GM18861 (cell line): ENCODE measurements around the gene NRG3.

Experiments used
- ATAC-seq: cut with Tn5 transposase; IDR thresholded peaks from one replicate; pipeline ENCODE4 v1.9.1; 2021; ENCODE audit not compliant: unreplicated experiment

The NRG3 gene

DNA sequence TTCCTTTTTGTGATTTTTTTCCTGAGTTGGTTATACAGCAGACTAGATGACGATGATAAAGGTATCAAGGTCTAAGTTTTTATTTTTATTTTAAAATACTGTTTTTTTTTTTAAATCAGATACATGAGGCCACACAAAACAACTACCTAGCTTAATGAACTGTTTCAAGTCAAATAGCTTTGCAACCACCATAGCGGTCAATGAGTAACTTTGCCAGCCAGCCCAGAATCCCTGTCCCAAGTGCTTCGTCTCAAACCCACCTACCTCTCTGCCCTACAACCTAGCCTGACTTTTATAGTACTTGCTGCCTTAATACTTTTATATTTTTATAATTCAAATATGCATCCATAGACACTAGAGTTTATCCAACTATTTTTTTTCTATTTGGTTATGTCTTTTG is 676.5 kb downstream of the NRG3 start:
- ATAC-seq: no peak

DNA sequence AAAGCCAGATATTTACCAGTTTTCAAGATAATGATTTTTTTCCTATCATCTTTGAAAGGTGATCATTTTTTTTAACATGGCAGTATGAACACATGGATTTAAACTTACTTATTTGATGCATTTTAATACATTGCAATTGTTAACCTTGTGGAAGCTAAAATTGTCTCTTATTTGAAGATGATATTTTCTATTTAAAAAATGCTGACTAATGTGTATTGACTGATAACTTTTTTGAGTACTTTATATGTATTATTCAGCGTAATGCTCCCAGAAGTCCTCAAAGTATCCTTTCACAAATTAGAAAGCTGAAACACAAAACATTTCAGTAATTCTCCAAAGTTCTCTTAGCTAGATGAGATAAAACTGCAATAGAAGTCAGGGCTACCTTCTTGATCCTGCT is 677.3 kb downstream of the NRG3 start:
- no peak for ATAC-seq

DNA sequence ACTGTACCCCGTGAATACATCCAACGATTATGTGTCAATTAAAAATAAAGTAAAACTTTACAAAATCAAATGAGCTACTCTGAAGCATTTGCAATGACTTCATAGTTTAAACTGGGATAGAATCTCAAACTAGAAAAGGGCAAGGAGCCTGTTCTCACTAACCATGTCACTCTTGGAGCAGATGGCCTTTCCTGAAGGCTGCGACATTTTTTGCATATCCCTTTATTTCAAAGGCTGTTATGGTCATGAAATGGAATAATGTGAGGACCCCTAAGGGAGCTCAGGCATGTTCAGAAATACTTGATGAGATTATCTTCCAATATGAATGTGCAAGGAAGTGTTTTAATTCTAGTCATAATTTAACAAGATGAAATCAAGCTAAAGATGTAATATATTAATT is 679.4 kb downstream of the NRG3 start:
- ATAC-seq: no peak

DNA sequence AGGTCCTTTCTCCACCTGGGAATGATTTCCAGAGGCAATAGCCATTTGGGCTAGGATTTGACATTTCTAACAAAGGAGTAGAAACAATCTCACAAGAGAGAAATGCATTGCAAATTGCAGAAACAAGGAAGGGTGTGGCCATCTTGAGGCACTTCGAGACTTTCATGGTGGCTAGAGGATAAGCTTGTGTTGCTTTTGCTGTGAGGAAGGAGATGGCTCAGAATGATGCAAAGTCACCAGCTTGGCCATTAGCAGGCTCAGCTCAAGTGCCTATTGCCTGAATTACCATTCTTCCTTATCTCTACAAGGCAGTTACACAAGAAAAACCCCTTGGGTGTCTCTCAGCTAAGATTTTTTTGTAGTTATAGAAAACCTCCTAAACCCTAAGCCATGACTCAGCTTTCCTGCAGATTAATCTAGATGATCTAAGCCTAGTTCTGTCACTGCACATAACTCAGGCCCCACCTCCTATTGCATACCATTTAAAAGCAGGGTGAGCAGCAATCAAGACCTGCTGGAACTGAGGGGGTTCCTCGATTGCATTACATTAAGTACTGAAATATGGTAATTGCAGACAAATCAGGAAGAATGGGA is 683.1 kb downstream of the NRG3 start:
- ATAC-seq: no peak

DNA sequence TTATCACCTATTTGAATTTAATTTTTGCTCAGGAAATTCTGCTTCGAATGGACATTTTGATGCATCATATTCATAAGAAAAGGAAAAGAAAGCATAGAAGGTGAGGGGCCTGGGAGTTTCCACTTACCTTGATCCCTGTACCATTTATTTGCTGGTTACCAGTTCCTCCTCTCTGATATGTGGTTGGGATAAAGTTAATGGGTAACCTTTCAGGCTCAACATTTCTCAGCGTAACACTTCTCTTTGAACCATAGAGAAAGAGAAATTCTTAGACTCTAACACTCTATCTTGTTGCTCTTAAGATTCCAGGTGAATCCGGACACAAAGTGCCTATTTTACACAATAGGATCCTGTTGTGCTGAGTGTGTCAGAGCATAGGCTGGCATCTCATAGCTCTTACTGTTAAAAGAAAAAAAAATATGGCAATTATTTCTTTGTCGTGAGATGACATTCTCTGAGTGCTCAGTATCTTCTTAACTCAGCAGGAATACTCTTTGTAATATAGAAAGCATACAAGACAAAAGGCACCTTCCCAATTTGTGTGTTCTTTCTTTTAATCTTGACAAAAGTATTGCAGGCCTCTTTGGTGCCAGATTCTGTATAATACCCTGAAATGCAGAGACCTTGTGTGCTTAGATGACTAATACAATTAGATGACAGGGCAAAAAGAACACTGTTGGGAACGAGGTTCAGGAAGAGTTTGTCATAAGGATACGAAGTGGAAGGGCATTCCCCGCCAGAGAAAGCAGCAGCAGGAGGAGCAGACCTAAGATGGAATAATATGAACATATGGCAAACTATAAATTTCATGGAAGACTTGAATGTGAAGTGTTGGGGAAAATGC is 689.6 kb downstream of the NRG3 start:
- no peak for ATAC-seq

DNA sequence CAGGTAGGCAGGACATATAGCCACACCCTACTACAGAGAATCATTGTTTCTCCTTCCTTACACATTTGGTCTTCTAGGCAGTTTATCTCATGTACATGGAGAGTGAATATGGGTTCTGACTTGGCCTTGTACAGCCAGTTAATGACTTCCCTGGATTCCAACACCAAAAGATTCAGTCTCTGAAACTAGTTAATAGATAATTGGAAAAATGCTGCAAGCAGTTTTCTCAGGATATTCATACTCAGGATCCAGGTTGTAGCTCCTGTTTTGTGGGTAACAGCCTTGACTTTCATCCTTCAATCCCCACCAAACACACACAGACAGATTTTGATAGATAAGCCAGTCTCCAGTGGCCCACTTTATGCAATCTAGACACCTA is 690.2 kb downstream of the NRG3 start:
- ATAC-seq: no peak

DNA sequence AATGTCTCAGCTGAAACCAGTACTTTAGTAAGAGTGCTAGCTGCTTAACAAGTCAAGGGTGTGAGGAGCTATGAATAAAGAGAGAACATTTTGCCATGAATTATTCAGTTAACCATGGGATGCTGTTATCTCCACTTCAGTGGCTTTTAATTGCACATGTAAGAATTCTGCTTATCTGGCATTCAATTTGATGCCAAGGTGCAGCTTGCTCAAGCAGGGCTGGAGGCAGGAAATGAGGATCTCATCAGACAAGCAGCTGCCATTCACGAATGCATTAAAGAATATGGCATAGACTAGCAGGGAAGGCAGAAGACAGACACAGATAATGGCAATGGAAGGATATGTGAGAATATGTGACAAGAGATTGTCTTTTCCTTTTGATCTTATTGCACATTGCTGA is 697.8 kb downstream of the NRG3 start:
- no peak for ATAC-seq

DNA sequence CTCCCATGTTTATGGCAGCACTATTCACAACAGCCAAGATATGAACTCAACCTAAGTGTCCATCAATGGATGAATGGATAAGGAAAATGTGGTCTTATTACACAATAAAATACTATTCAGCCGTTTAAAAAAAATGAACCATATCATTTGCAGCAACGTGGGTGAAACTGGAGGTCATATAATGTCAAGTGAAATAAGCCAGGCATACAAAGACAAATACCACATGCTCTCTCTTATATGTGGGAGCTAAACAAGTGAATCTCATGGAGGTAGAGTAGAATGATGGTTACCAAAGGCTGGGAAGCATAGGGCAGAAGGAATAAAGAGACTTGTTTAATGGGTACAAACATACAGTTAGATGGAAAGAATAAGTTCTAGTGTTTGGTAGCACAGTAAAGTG is 699.1 kb downstream of the NRG3 start:
- no peak for ATAC-seq

DNA sequence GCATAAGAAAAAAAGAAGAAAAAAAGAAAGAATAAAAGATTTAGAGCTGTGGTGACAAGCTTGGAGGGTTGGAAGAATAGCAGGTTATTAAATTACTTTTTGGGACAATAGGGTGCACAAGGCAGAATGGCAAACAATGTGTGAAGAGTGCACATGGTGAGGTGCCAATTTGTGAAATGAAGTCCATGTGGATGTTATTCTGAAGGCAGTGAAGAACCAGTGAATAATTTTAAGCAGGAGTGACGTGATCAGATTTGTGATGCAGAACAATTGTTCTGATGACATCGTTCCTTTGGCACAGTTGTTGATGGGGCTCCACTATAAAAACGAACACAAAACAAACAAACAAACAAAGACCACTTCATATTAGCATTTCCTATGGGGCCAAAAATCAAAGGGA is 700.3 kb downstream of the NRG3 start:
- no peak for ATAC-seq

DNA sequence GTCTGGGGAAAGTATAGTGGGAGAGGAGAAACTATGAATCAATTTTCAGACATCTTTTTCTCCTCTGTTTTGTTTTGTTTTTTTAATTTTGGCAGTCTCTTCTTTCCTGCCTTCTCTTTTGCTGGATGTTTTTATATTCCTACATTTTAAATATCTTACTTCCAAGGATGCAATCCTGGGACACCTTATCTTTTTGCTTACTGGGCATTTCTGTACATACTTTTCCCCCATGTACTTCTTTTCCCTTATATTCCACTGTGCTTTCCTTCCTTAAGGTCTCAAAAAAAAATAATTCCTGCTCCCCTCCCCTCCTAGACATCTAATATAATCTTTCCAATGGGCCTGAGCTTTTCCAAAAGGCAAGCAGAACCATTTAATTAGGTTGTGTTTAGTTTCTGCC is 701.1 kb downstream of the NRG3 start:
- ATAC-seq: no peak

DNA sequence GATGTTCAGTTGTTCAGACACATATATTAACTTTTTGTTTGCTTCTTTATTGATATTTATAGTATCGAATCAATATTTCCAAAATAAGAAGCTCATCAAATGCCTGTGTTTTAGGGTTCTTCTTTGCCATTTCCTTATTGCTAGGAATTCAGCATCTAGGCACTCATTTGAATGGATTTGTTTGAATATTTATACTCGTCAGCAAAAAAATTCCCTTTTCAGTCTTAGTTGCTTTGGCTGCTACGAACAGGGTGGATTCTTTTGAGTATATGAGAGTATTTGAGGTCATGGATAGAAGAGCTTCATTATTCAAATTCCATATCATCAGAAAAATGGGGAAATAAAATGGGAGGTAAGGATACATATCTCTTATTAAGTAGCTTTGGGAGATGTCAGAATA is 706.9 kb downstream of the NRG3 start:
- ATAC-seq: no peak

DNA sequence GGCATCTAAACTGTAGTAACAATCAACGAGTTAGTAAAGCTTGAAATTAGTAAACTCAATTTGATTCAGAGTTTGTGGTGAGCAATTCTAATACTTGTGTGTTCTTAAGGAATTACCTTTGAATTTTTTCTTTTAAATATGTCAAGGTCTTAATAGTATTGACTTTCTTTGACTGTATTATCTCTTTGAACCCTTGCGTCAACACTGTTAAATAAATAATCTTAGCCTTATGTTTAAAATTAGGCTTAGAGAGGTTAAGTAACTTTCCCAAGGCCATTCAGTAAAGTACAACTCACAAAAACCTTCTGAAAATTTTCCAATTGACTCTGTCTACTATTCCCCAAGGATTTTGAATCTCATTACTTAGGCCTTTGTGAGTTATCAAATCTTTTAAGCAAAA is 716.4 kb downstream of the NRG3 start:
- ATAC-seq: no peak

DNA sequence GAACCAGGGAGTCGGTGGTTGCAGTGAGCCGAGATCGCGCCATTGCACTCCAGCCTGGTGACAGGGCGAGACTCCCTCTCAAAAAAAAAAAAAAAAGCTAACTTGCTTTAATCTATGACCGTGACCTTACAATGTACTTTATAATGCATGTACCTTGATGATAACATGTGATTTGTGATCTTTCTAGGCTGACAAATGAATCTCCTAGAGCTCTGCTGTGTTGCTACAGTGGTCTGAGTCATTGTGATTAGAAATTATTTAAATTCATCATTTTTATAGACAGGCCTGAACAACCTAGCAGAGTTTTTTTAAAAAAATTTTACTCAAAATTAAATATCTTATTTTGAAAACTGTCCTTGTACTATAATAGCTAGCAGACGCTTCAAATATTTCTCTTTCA is 722.8 kb downstream of the NRG3 start:
- no peak for ATAC-seq

DNA sequence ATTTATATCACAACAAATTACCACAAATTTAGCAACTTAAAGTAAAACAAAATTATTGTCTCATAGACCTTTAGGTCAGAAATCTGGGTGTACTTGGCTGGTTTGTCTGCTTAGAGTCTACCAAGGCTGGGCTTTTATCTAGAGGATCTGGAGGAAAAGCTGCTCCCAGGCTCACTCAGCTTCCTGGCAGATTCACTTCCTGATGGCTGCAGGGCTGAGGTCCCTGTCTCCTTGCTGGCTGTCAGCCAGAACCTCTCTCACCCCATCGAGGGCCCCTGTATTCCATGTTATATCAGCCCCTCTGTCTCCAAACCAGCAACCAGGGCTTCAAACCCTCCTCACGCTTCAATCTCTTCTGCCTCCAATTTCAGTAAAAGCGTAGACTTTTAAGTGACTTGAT is 734.9 kb downstream of the NRG3 start:
- ATAC-seq: no peak

DNA sequence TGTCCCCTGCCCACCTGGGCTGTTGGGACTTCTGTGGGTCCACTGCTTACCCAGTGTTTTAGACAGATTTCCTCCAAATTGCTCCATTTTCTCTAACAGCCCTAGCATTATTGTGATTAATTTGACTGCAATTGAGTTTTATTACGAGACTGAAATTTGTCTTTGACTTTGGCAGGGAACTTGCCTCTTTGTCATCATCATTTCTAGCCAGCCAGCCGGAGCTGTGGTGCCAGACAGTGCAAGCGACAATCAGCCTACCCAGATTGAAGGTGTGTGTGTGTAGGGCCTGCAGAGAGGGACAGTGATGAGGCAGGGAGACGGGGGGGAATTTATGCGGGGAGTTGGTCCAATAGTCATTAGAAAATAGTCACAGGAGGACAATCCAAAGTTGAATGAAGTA is 743.0 kb downstream of the NRG3 start:
- ATAC-seq: no peak

DNA sequence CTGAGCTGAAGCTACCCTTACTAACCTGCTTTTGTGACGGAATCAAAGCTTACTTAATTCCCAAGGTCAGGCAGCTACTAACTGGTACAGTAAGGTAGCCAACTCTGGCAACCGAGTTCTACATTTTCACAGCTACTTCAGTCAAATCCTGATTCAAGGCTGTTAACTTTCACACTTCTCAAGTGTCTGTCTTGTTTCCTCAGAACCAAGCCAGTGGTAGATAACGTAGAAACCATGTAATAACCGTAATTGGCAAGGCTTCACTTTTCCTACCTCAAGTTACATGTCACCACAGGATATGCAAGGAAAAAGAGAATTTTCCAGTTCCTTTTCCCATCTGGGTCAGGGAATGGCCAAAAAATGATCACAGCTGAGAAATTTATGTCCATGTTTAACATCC is 746.7 kb downstream of the NRG3 start:
- no peak for ATAC-seq

DNA sequence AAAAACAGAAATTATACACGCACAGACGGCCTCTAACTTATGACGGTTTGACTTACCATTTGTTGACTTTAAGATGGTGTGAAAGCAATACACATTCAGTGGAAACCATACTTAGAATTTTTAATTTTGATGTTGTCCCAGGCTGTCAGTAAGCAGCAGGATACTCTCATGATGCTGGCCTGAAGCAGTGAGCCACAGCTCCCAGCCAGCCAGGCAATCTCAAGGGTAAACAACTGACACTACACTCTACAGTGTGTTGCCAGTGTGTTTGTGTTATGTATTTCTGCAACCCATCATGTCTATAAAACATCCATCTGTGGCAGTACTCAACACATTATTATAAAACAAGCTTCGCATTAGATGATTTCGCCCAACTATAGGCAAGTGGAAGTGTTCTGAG is 747.5 kb downstream of the NRG3 start:
- ATAC-seq: no peak

DNA sequence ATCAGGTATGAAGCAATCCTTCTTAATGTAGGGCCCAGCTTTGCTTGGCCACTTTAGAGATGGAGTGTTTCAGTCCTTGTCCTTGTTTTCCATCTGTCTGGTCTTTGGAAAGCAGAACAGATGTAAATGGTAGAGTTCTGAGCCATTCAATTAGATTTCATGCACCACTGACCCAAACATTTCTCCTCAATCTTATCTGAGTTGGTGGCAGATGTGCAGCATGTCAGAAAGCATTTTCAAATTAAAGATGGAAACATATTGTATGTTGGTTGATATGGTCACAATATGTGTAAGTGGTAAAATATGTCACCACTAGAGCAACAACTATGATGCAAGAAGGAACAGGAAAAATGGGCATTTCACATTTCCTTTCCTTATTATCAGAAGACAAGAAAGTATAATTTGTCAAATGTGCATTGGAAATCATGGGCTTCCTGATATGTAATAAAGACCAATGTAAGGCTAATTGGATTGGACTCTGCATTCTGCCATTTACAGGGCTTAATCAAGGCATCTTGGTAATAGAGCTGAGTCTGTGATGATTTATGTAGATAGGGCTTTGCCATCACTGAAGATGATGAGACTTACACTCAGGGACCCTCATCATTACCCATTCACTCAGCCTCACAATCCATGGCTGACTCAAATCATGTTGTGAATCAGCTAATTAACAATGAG is 750.7 kb downstream of the NRG3 start:
- no peak for ATAC-seq

DNA sequence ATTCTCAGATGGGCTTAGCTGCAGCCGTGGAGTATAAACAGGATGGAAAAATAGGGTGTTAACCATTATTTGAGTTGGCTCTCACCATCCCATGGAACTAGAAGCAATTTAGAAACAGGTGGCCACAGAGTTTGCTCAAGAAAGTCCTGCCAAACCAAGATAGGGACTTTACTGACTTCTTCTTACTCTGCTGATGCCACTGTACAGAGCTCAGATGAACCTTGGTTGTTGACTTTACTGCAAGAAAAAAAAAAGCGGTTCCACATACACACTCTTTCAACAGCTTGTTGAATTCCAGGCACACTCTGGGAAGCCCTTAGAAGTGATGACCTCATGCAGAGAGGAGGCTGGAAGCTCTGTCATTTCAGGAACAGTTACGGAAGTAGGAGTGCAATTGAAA is 753.4 kb downstream of the NRG3 start:
- ATAC-seq: no peak

DNA sequence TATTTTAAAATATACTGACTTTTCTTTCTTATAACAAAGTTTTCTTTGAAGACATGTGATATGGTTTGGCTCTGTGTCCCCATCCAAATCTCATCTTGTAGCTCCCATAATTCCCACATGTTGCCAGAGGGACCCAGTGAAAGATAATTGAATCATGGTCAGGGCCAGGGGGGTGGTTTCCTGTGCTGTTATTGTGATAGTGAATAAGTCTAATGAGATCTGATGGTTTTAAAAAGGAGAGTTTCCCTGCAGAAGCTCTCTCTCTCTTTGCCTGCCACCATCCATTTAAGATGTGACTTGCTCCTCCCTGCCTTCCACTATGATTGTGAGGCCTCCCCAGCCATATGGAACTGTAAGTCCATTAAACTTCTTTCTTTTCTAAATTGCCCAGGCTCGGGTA is 768.1 kb downstream of the NRG3 start:
- no peak for ATAC-seq

DNA sequence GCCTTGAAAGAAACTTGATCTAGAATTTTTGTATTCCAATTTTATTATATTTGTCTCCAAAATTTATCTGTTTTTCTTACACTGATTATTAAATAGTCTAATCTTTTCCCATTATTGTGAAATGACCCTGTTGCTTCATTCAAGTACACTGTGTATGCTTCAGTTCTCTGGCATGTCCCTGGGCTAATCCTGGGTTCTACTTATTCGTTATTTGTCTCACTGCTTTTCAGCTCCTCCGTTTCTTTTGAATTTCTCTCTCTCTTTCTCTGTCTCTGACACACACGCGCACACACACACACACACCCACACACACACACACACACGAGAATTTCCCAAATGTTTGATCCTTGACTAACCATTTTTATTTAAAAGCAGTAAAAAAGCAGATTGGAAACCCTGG is 768.6 kb downstream of the NRG3 start:
- no peak for ATAC-seq

DNA sequence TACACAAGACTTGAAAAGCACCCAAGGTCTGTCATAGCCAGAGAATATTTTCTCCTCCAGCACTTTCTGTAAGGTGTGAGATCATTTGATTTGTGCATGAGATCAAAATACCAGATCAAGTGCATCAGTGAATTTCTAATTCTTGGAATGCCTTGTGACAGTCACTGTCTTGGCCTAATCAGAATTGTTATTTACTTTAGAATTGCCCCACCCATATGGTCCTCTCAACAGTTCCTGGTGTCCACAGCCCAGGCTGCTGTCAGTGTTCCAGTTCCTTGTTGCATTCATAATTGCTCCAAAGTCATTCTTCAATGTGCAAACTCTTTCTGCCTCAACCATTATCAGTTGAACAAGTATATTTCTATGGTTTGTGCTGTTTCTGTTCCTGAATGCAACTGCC is 770.2 kb downstream of the NRG3 start:
- ATAC-seq: no peak
